SU-DHL-6 (cell line): ENCODE measurements around the gene EML1.

Source experiments
- H2AFZ ChIP-seq: fragments of 200-600 bp; sonication (generic); 2 replicates; pipeline ENCODE4 v1.6.1; 2014; ENCODE audit warnings: low read depth, mild to moderate bottlenecking, moderate library complexity, mixed read lengths, antibody characterized with exemption, low read length; ENCODE audit not compliant: severe bottlenecking
- H3F3A ChIP-seq: fragments of 200-600 bp; shearing (Covaris generic); 2 replicates; pipeline ENCODE4 v1.6.0; 2016; ENCODE audit warnings: antibody characterized with exemption, mild to moderate bottlenecking; ENCODE audit not compliant: insufficient read depth
- H3K27ac ChIP-seq: fragments of 200-600 bp; sonication (generic); 2 replicates; pipeline ENCODE4 v1.5.1; 2016; ENCODE audit warnings: low read depth, mild to moderate bottlenecking, low read length, moderate library complexity, mixed read lengths
- H3K27me3 ChIP-seq: fragments of 200-600 bp; sonication (generic), shearing (Covaris generic); 2 replicates; pipeline ENCODE4 v1.6.0; 2014; ENCODE audit warnings: mild to moderate bottlenecking, low read length
- H3K36me3 ChIP-seq: fragments of 200-600 bp; sonication (generic); 2 replicates; pipeline ENCODE4 v1.6.1; 2014; ENCODE audit warnings: mild to moderate bottlenecking, low read length, mixed read lengths
- H3K4me2 ChIP-seq: fragments of 300-600, 200-600 bp; shearing (Covaris generic), sonication (generic); 2 replicates; pipeline ENCODE4 v1.6.0; 2014; ENCODE audit warnings: low read length, low read depth, mild to moderate bottlenecking; ENCODE audit not compliant: poor library complexity, severe bottlenecking
- H3K4me3 ChIP-seq: fragments of 200-600 bp; sonication (generic); 2 replicates; pipeline ENCODE4 v1.5.1; 2014; ENCODE audit warnings: antibody characterized with exemption, low read length, mild to moderate bottlenecking, mixed read lengths; ENCODE audit not compliant: insufficient read depth, poor library complexity, severe bottlenecking
- H3K79me2 ChIP-seq: fragments of 200-600 bp; sonication (generic); 2 replicates; pipeline ENCODE4 v1.6.1; 2014; ENCODE audit warnings: mild to moderate bottlenecking, low read length, moderate library complexity; ENCODE audit not compliant: insufficient read depth
- H3K9ac ChIP-seq: fragments of 200-600 bp; sonication (generic); 2 replicates; pipeline ENCODE4 v1.7.0; 2014; ENCODE audit warnings: mild to moderate bottlenecking, low read length
- H3K9me2 ChIP-seq: fragments of 200-600 bp; sonication (generic); replicated peaks from 2 replicates; pipeline ENCODE4 v1.6.1; 2014; ENCODE audit warnings: low read length; ENCODE audit not compliant: insufficient read depth
- H3K9me3 ChIP-seq: fragments of 200-600 bp; sonication (generic); 2 replicates; pipeline ENCODE4 v1.6.1; 2014; ENCODE audit warnings: low read length, mixed read lengths; ENCODE audit not compliant: insufficient read depth
- H4K20me1 ChIP-seq: fragments of 200-600 bp; sonication (generic); 2 replicates; pipeline ENCODE4 v1.6.1; 2014; ENCODE audit warnings: low read depth, mild to moderate bottlenecking, antibody characterized with exemption, low read length, moderate library complexity, mixed read lengths
- EZH2phosphoT487 ChIP-seq: fragments of 200-600 bp; sonication (generic), shearing (Covaris generic); conservative IDR thresholded peaks from 2 replicates; pipeline ENCODE4 v1.6.1; 2018; ENCODE audit warnings: mild to moderate bottlenecking, antibody characterized with exemption, low read length, moderate library complexity, mixed read lengths
- TF ChIP-seq, protein P1 (sequence below): fragments of 200-600 bp; sonication (generic); IDR thresholded peaks from one replicate; pipeline ENCODE4 v1.5.1; 2017; ENCODE audit warnings: antibody characterized with exemption, mild to moderate bottlenecking, low read length, moderate library complexity; ENCODE audit not compliant: insufficient read depth, poor library complexity, severe bottlenecking

EML1 gene

GRCh38 chr14:99800781-99801180, 7.6 kb downstream of the EML1 start:
- Histone ChIP-seq H3K27ac (no peak overlapping the region), H3K9ac (no peak overlapping the region), H2AFZ (no peak overlapping the region), H3K79me2 (no peaks in the 10 kb centered on the region), H3K9me3 (no peaks in the 10 kb centered on the region), H3F3A (no peaks in the 10 kb centered on the region), H3K4me3 (no peak overlapping the region), H3K36me3 (no peaks in the 10 kb centered on the region), H3K9me2 (no peaks in the 10 kb centered on the region), H3K4me2 (no peak overlapping the region), H4K20me1 (no peaks in the 10 kb centered on the region), H3K27me3 (no peaks in the 10 kb centered on the region; the same call in 1 of the 2 replicates)
- no peak for TF ChIP-seq EZH2phosphoT487
- TF ChIP-seq, protein P1, sequence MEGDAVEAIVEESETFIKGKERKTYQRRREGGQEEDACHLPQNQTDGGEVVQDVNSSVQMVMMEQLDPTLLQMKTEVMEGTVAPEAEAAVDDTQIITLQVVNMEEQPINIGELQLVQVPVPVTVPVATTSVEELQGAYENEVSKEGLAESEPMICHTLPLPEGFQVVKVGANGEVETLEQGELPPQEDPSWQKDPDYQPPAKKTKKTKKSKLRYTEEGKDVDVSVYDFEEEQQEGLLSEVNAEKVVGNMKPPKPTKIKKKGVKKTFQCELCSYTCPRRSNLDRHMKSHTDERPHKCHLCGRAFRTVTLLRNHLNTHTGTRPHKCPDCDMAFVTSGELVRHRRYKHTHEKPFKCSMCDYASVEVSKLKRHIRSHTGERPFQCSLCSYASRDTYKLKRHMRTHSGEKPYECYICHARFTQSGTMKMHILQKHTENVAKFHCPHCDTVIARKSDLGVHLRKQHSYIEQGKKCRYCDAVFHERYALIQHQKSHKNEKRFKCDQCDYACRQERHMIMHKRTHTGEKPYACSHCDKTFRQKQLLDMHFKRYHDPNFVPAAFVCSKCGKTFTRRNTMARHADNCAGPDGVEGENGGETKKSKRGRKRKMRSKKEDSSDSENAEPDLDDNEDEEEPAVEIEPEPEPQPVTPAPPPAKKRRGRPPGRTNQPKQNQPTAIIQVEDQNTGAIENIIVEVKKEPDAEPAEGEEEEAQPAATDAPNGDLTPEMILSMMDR: no peak

DNA sequence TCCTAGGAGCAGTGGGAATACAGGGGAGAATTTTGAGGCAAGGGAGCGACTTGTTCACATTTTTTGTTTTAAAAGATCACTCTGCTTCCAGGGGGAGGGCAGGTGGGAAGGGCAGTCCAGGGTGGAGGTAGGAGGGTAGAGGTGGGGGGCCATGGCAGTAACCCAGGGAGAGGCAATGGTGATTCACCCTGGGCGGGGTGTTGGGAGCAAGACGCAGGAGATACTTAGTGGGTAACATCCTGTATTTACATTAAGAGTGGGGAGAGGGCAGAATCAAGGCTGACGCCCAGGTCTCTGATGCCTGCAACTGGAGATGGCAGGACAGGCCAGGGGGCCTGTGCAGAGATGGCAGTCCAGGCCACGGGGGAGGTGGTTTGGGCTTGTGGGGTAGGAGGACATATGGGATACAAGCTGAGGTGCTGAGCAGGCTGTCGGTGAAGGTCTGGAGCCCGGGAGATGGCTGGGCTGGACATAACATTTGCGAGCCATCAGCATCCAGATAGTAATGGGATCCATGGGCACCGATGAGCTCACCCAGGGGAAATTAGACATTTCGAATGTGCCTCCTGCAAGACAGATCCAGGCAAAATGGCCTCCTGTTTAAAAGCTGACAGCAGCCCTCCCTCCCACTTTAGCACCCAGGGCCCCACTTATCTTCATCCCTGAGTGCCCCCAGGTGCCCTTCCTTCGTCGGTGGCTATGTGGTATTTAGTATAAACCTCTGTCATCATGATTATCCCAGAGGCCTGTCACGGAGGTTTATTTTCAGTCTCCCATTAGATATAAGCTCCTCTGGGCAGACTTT, 9.3 kb downstream of the EML1 start:
- Histone ChIP-seq H3K27me3 (no peaks in the 10 kb centered on the region; the same call in 1 of the 2 replicates), H3K36me3 (no peaks in the 10 kb centered on the region), H3K4me2 (no peak overlapping the region), H3F3A (no peaks in the 10 kb centered on the region), H3K79me2 (no peaks in the 10 kb centered on the region), H3K9me2 (no peaks in the 10 kb centered on the region), H3K9me3 (no peaks in the 10 kb centered on the region), H3K27ac (no peak overlapping the region), H3K4me3 (no peak overlapping the region), H2AFZ (no peak overlapping the region), H4K20me1 (no peaks in the 10 kb centered on the region), H3K9ac (no peak overlapping the region)
- TF ChIP-seq, protein P1: no peak
- TF ChIP-seq EZH2phosphoT487: no peak

- no peaks in the 10 kb centered on the region for H3K9me3 ChIP-seq
- H3K4me3 ChIP-seq: no peak overlapping the region
- no peak overlapping the region for H3K9ac ChIP-seq
- H3F3A ChIP-seq: no peaks in the 10 kb centered on the region
- H2AFZ ChIP-seq: no peak overlapping the region
- H3K9me2 ChIP-seq: no peaks in the 10 kb centered on the region
- TF ChIP-seq, protein P1: no peak
- no peak for TF ChIP-seq EZH2phosphoT487
- no peaks in the 10 kb centered on the region for H3K27me3 ChIP-seq
- no peak overlapping the region for H3K4me2 ChIP-seq
- no peaks in the 10 kb centered on the region for H3K36me3 ChIP-seq
- H3K79me2 ChIP-seq: no peaks in the 10 kb centered on the region
- no peaks in the 10 kb centered on the region for H4K20me1 ChIP-seq
- no peak overlapping the region for H3K27ac ChIP-seq
Observed at GRCh38 chr14:99803106-99803775, 10.0 kb downstream of the EML1 start.
